Keratinocyte (primary cell): ENCODE data around the gene UNC13B. TPM values are rescaled to one million over a fixed set of nuclear protein-coding genes. Genes with fewer than 3 reads are reported as not detected.

Source experiments
- DNase-seq: peaks from one replicate; pipeline ENCODE4 v3.0.0-alpha.2; 2011; ENCODE audit warnings: low read depth, missing footprints, low spot score
- FAIRE-seq: peaks from 2 replicates; lab custom pipeline; 2011; peaks lifted over from hg19 to GRCh38; lab: Jason Lieb, UNC
- H2AFZ ChIP-seq: 2 replicates; pipeline ENCODE4 v1.6.0; 2012; ENCODE audit warnings: low read length, control low read depth, inconsistent platforms; ENCODE audit not compliant: control insufficient read depth
- H3K27ac ChIP-seq: 2 replicates; pipeline ENCODE4 v1.5.1; 2011; ENCODE audit warnings: low read length; ENCODE audit not compliant: control insufficient read depth, insufficient read depth
- H3K27me3 ChIP-seq: 3 replicates; pipeline ENCODE4 v1.6.0; 2011; ENCODE audit warnings: low read length; ENCODE audit not compliant: control insufficient read depth, insufficient read depth; ENCODE audit errors: extremely low read depth
- H3K36me3 ChIP-seq, 2 experiments: 2 replicates in 1 of 2; 3 replicates in 1 of 2; pipeline ENCODE4 v1.5.1; 2011; ENCODE audit warnings: low read length in 2 of 2, mild to moderate bottlenecking in 1 of 2; ENCODE audit not compliant: control insufficient read depth in 2 of 2, insufficient read depth in 2 of 2; ENCODE audit errors: extremely low read depth in 1 of 2
- H3K4me1 ChIP-seq: 3 replicates; pipeline ENCODE4 v1.5.1; 2011; ENCODE audit warnings: low read length; ENCODE audit not compliant: control insufficient read depth, insufficient read depth; ENCODE audit errors: extremely low read depth
- H3K4me2 ChIP-seq: 3 replicates; pipeline ENCODE4 v1.6.0; 2011; ENCODE audit warnings: low read depth, low read length; ENCODE audit not compliant: control insufficient read depth, insufficient read depth; ENCODE audit errors: extremely low read depth
- H3K4me3 ChIP-seq, 3 experiments: fragments of 200-600 bp in 1 of 3; sonication (generic) in 1 of 3; 2 replicates in 2 of 3; 3 replicates in 1 of 3; pipeline ENCODE4 v1.5.1; 2011 to 2016; ENCODE audit warnings: low read length in 3 of 3, mild to moderate bottlenecking in 3 of 3, control low read depth in 2 of 3, inconsistent platforms in 1 of 3, low read depth in 1 of 3, mixed read lengths in 1 of 3, mixed run types in 1 of 3, moderate library complexity in 1 of 3; ENCODE audit not compliant: control insufficient read depth in 2 of 3, insufficient read depth in 2 of 3; ENCODE audit errors: extremely low read depth in 1 of 3
- H3K79me2 ChIP-seq: 2 replicates; pipeline ENCODE4 v1.6.0; 2012; ENCODE audit warnings: low read length; ENCODE audit not compliant: control insufficient read depth, insufficient read depth
- H3K9ac ChIP-seq: 3 replicates; pipeline ENCODE4 v1.6.0; 2011; ENCODE audit warnings: low read length; ENCODE audit not compliant: control insufficient read depth, insufficient read depth; ENCODE audit errors: extremely low read depth
- H3K9me1 ChIP-seq: 3 replicates; pipeline ENCODE4 v1.6.0; 2011; ENCODE audit warnings: low read length; ENCODE audit not compliant: control insufficient read depth, insufficient read depth; ENCODE audit errors: extremely low read depth
- H3K9me3 ChIP-seq: 2 replicates; pipeline ENCODE4 v1.5.1; 2012; ENCODE audit warnings: low read depth, low read length; ENCODE audit not compliant: control insufficient read depth
- H4K20me1 ChIP-seq: 3 replicates; pipeline ENCODE4 v1.6.0; 2011; ENCODE audit warnings: low read length; ENCODE audit not compliant: control insufficient read depth, insufficient read depth; ENCODE audit errors: extremely low read depth
- EZH2 ChIP-seq: IDR thresholded peaks from one replicate; pipeline ENCODE4 v1.6.1; 2012; ENCODE audit warnings: inconsistent platforms, mild to moderate bottlenecking, low read length, moderate library complexity
- dilution Hi-C: fragments of 300-500 bp; cut with MboI; formaldehyde crosslinking; loops from one replicate; pipeline ENCODE4 v1.7.0; 2020; ENCODE audit warnings: low sequenced_read_pairs; ENCODE audit not compliant: extremely low pct_ligation_motif_present
- polyA plus RNA-seq, 5 experiments: library from polyadenylated mRNA; depleted of rRNA in 3 of 5; stranded (reverse) in 3 of 5; stranded (forward) in 1 of 5; unstranded in 1 of 5; fragments of >200 nt; gene quantifications; 1 replicate in 1 of 5; 2 replicates in 3 of 5; 3 replicates in 1 of 5; pipeline versions ENCODE4 v1.2.1 to v1.2.3, GENCODE V29; 2011 to 2012; ENCODE audit warnings: missing spikeins in 2 of 5, low read depth in 1 of 5, low replicate concordance in 1 of 5
- TF ChIP-seq, protein P1 (sequence below), 3 experiments: IDR thresholded peaks in 1 of 3; conservative IDR thresholded peaks in 1 of 3; optimal IDR thresholded peaks in 1 of 3; 2 replicates in 2 of 3; 3 replicates in 1 of 3; pipeline versions ENCODE3 to v1.5.1; 2011; ENCODE audit warnings: low read length in 3 of 3, mild to moderate bottlenecking in 3 of 3, moderate library complexity in 2 of 3, control low read depth in 1 of 3, inconsistent platforms in 1 of 3; ENCODE audit not compliant: insufficient read depth in 2 of 3; ENCODE audit errors: extremely low read depth in 1 of 3

Gene UNC13B
- polyA plus RNA-seq, 1 donor (not counting 4 experiments of a cell fraction or from before 2014, with no cell fraction given): 9.3 TPM

GRCh38 chr9:35396560-35397215 lies 234.9 kb downstream of the UNC13B start:
- dilution Hi-C loops: no loop called here
- Histone ChIP-seq H3K79me2 (no peaks in the 10 kb centered on the region), H3K4me2 (no peak overlapping the region), H3K4me1 (no peaks in the 10 kb centered on the region), H2AFZ (no peak overlapping the region), H3K9me1 (no peaks in the 10 kb centered on the region), H3K36me3 (peaks cover 0 to 16% of the 10 kb centered on the region in 2 experiments), H3K9me3 (no peaks in the 10 kb centered on the region), H3K9ac (no peak overlapping the region), H4K20me1 (no peaks in the 10 kb centered on the region), H3K27me3 (no peaks in the 10 kb centered on the region), H3K27ac (no peak overlapping the region), H3K4me3 (no peak overlapping the region)
- DNase-seq (no peak), FAIRE-seq (no peak)
- TF ChIP-seq, protein P1, sequence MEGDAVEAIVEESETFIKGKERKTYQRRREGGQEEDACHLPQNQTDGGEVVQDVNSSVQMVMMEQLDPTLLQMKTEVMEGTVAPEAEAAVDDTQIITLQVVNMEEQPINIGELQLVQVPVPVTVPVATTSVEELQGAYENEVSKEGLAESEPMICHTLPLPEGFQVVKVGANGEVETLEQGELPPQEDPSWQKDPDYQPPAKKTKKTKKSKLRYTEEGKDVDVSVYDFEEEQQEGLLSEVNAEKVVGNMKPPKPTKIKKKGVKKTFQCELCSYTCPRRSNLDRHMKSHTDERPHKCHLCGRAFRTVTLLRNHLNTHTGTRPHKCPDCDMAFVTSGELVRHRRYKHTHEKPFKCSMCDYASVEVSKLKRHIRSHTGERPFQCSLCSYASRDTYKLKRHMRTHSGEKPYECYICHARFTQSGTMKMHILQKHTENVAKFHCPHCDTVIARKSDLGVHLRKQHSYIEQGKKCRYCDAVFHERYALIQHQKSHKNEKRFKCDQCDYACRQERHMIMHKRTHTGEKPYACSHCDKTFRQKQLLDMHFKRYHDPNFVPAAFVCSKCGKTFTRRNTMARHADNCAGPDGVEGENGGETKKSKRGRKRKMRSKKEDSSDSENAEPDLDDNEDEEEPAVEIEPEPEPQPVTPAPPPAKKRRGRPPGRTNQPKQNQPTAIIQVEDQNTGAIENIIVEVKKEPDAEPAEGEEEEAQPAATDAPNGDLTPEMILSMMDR (optimal IDR thresholded peaks at IDR 0.05 in 1 of 3, IDR thresholded peaks at IDR 0.05 in 1 of 3, conservative IDR thresholded peaks at IDR 0.05 in 1 of 3; ENCODE audit: extremely low read depth in 1 of 3, insufficient read depth in 2 of 3, low read length in 3 of 3): no peak
- TF ChIP-seq EZH2: no peak

GRCh38 chr9:35397216-35397698 lies 235.4 kb downstream of the UNC13B start:
- dilution Hi-C loops: no loop called here
- FAIRE-seq (no peak), DNase-seq (no peak)
- Histone ChIP-seq H3K36me3 (peaks cover 0 to 16% of the 10 kb centered on the region in 2 experiments), H3K9me3 (no peaks in the 10 kb centered on the region), H4K20me1 (no peaks in the 10 kb centered on the region), H3K27me3 (no peaks in the 10 kb centered on the region), H3K9ac (no peak overlapping the region), H3K27ac (no peak overlapping the region), H3K79me2 (no peaks in the 10 kb centered on the region), H3K4me3 (no peak overlapping the region), H2AFZ (no peak overlapping the region), H3K4me2 (no peak overlapping the region), H3K9me1 (no peaks in the 10 kb centered on the region), H3K4me1 (no peaks in the 10 kb centered on the region)
- TF ChIP-seq EZH2: no peak
- TF ChIP-seq, protein P1 (optimal IDR thresholded peaks at IDR 0.05 in 1 of 3, IDR thresholded peaks at IDR 0.05 in 1 of 3, conservative IDR thresholded peaks at IDR 0.05 in 1 of 3; ENCODE audit: extremely low read depth in 1 of 3, insufficient read depth in 2 of 3, low read length in 3 of 3): no peak
